HepG2 (cell line): ENCODE measurements around the gene SLC7A11. TPM values are rescaled to one million over a fixed set of nuclear protein-coding genes. Genes with fewer than 3 reads are reported as not detected.

ENCODE experiments used
- ATAC-seq: fragments of 200-7000 bp; cut with Tn5 transposase; 3 replicates; pipeline ENCODE4 v1.9.1; 2020; ENCODE audit warnings: mild to moderate bottlenecking, moderate library complexity
- BruUV-seq: library from RNA; stranded (reverse); fragments of 400-500 nt; replicated peaks from 2 replicates; lab custom pipeline; 2021; lab: Mats Ljungman, UMichigan
- CTCF ChIA-PET: fragments of 300-600 bp; formaldehyde crosslinking; extraction: SDS; loops from one replicate; lab custom pipeline; 2021; ENCODE audit warnings: low total read pairs, inconsistent platforms, low intra/inter-chr PET ratio; lab: Yijun Ruan, JAX
- POLR2A ChIA-PET: fragments of 350-600 bp; sonication (Branson Sonifier 250); formaldehyde crosslinking; loops from one replicate; lab custom pipeline; 2020; ENCODE audit warnings: antibody characterized with exemption, inconsistent platforms; lab: Yijun Ruan, JAX
- DNase-seq: peaks from one replicate; pipeline ENCODE4 v3.0.0-alpha.2; 2015; ENCODE audit warnings: low spot score
- FAIRE-seq: peaks from 3 replicates; lab custom pipeline; 2011; peaks lifted over from hg19 to GRCh38; lab: Jason Lieb, UNC
- H2AFZ ChIP-seq: one replicate; pipeline ENCODE4 v1.6.1; 2011; ENCODE audit warnings: low read length, inconsistent platforms
- H3K27ac ChIP-seq: fragments of 300-600 bp; 3 replicates; pipeline ENCODE4 v1.8.0; 2011; ENCODE audit warnings: mixed run types, mild to moderate bottlenecking, mixed read lengths, low read length, inconsistent platforms; ENCODE audit not compliant: insufficient read depth; ENCODE audit errors: extremely low read length
- H3K27me3 ChIP-seq, 2 experiments: fragments of 200-600 bp in 1 of 2; 2 replicates in 1 of 2; 3 replicates in 1 of 2; pipeline versions ENCODE4 v1.6.0 to v1.8.0; 2011; ENCODE audit warnings: low read length in 2 of 2, mild to moderate bottlenecking in 2 of 2, moderate library complexity in 2 of 2, inconsistent platforms in 1 of 2; ENCODE audit not compliant: insufficient read depth in 2 of 2, control insufficient read depth in 1 of 2
- H3K36me3 ChIP-seq, 2 experiments: fragments of 200-600 bp in 1 of 2; replicated peaks in 1 of 2; 2 replicates in 1 of 2; 3 replicates in 1 of 2; pipeline versions ENCODE4 v1.5.1 to v1.8.0; 2011; ENCODE audit warnings: low read length in 2 of 2, inconsistent platforms in 1 of 2; ENCODE audit not compliant: insufficient read depth in 2 of 2, control insufficient read depth in 1 of 2
- H3K4me1 ChIP-seq: 2 replicates; pipeline ENCODE4 v1.5.1; 2012; ENCODE audit warnings: low read length, inconsistent platforms; ENCODE audit not compliant: insufficient read depth
- H3K4me2 ChIP-seq: 2 replicates; pipeline ENCODE4 v1.6.0; 2011; ENCODE audit warnings: low read depth, low read length, inconsistent platforms
- H3K4me3 ChIP-seq, 3 experiments: fragments of 200-600 bp in 1 of 3; sonication (generic), shearing (Covaris generic) in 1 of 3; replicated peaks in 1 of 3; 2 replicates each; pipeline ENCODE4 v1.5.1; 2011 to 2016; ENCODE audit warnings: low read length in 3 of 3, inconsistent platforms in 2 of 3, low read depth in 2 of 3, mild to moderate bottlenecking in 2 of 3, control low read depth in 1 of 3, mixed read lengths in 1 of 3; ENCODE audit not compliant: insufficient read depth in 1 of 3
- H3K79me2 ChIP-seq: one replicate; pipeline ENCODE4 v1.6.1; 2011; ENCODE audit warnings: low read length, inconsistent platforms; ENCODE audit not compliant: insufficient read depth
- H3K9ac ChIP-seq: 2 replicates; pipeline ENCODE4 v1.6.0; 2011; ENCODE audit warnings: mild to moderate bottlenecking, low read depth, low read length, inconsistent platforms; ENCODE audit not compliant: insufficient read depth
- H3K9me3 ChIP-seq: 2 replicates; pipeline ENCODE4 v1.5.1; 2012; ENCODE audit warnings: mild to moderate bottlenecking, low read length
- H4K20me1 ChIP-seq: 2 replicates; pipeline ENCODE4 v1.6.0; 2011; ENCODE audit warnings: inconsistent platforms, mild to moderate bottlenecking, low read length, moderate library complexity; ENCODE audit not compliant: insufficient read depth
- FOSL2 ChIP-seq: sonication (generic); formaldehyde crosslinking; IDR thresholded peaks from 2 replicates; pipeline ENCODE4 v1.4.0; 2020; ENCODE audit warnings: missing genetic modification reagents
- KLF11 ChIP-seq: IDR thresholded peaks from 2 replicates; pipeline ENCODE4 v1.6.1; 2016; ENCODE audit warnings: missing compliant biosample characterization
- MIER2 ChIP-seq: IDR thresholded peaks from 2 replicates; pipeline ENCODE4 v1.6.1; 2016; ENCODE audit warnings: missing biosample characterization, missing genetic modification reagents
- MYNN ChIP-seq: sonication (generic); formaldehyde crosslinking; IDR thresholded peaks from 2 replicates; pipeline ENCODE4 v1.4.0; 2020; ENCODE audit warnings: mild to moderate bottlenecking, low read depth, missing genetic modification reagents
- NR3C1 ChIP-seq: sonication (generic); formaldehyde crosslinking; IDR thresholded peaks from 2 replicates; pipeline ENCODE4 v1.4.0; 2020; ENCODE audit warnings: missing genetic modification reagents
- POLR2G ChIP-seq: fragments of 200-400 bp; formaldehyde crosslinking; IDR thresholded peaks from 2 replicates; pipeline ENCODE4 v1.6.1; 2018; ENCODE audit warnings: mild to moderate bottlenecking, low read depth, low read length, moderate library complexity
- PPARG ChIP-seq: conservative IDR thresholded peaks from 2 replicates; pipeline ENCODE4 v1.6.1; 2016; ENCODE audit warnings: missing biosample characterization, missing genetic modification reagents
- ZNF724P ChIP-seq: sonication (generic); formaldehyde crosslinking; IDR thresholded peaks from 2 replicates; pipeline ENCODE4 v1.8.0; 2022; ENCODE audit warnings: missing genetic modification reagents, borderline replicate concordance
- WGBS: methylation state at CpG from one replicate; pipeline ENCODE4 v1.1.6; 2017; ENCODE audit warnings: low lambda C conversion rate; 5-methylcytosine and 5-hydroxymethylcytosine counted together
- in situ Hi-C: cut with HindIII; loops from 2 replicates; pipeline ENCODE4 v1.10.0; 2017; ENCODE audit warnings: low pct_unique_long_range_greater_than_20kb; ENCODE audit not compliant: extremely low pct_ligation_motif_present
- intact Hi-C: fragments of 100-400 bp; cut with micrococcal nuclease; formaldehyde crosslinking; loops from one replicate; pipeline ENCODE4 v1.10.0; 2022; ENCODE audit not compliant: unreplicated experiment
- polyA plus RNA-seq, 8 experiments: library from polyadenylated mRNA; depleted of rRNA in 3 of 8; stranded (reverse) in 7 of 8; unstranded in 1 of 8; fragments of >200 nt; fragmentation: Illumina TruSeq in 4 of 8; extraction: Trizol in 4 of 8; gene quantifications; 2 replicates each; pipeline versions ENCODE4 v1.2.1 to v1.2.3, GENCODE V29; 2011 to 2016; ENCODE audit warnings: low read depth in 4 of 8, missing spikeins in 1 of 8, mixed read lengths in 1 of 8; ENCODE audit not compliant: insufficient read depth in 1 of 8
- total RNA-seq, 5 experiments: library from RNA; depleted of rRNA; stranded (reverse); fragments of >200 nt; fragmentation: Illumina TruSeq; extraction: Trizol; gene quantifications; 2 replicates each; pipeline ENCODE4 v1.2.3, GENCODE V29; 2016; ENCODE audit warnings: low read depth in 1 of 5
- TF ChIP-seq, protein P1 (sequence below): sonication (generic); formaldehyde crosslinking; IDR thresholded peaks from 2 replicates; pipeline ENCODE4 v1.4.0; 2020; ENCODE audit warnings: mild to moderate bottlenecking, low read depth, missing genetic modification reagents
- TF ChIP-seq, protein P2 (sequence below): sonication (generic); formaldehyde crosslinking; IDR thresholded peaks from 2 replicates; pipeline ENCODE4 v1.4.0; 2020; ENCODE audit warnings: missing genetic modification reagents, borderline replicate concordance
- TF ChIP-seq, protein P3 (sequence below): sonication (generic); formaldehyde crosslinking; IDR thresholded peaks from 2 replicates; pipeline ENCODE4 v1.4.0; 2020; ENCODE audit warnings: mild to moderate bottlenecking, missing genetic modification reagents, borderline replicate concordance

SLC7A11 gene
- total and polyA plus RNA-seq, 2 of the 13 experiments (the other 11 are each of a cell fraction or from before 2014, with no cell fraction given), result 15.7 to 17.5 TPM

DNA sequence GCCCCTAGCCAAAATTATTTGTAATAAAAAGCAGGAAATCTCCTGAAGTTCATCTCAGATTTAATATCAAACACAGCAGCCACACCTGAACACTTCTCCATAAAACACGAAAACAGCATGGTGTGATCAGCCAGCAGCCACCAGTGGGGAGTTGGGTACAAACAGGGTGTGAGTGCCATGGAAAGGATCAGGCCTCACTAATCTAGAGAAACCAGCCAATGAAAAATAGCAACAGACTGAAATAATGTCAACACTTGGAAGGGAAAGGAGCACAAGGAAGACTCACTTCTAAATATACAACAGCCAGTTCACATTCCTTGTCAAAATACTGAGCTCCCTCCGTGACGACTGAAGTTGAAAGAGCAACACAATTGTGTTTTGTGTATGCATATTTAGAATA lies 46.0 kb downstream of the SLC7A11 start:
- no peak overlapping the region for H3K9ac ChIP-seq
- CTCF ChIA-PET, result no interaction called here
- no peaks in the 10 kb centered on the region for H4K20me1 ChIP-seq
- H3K27me3 ChIP-seq, result no peaks in the 10 kb centered on the region
- in situ Hi-C loops, result no loop called here
- H2AFZ ChIP-seq, result no peak overlapping the region
- WGBS, result 82% methylated on average over 3 of the region's 3 CpGs
- H3K4me2 ChIP-seq, result no peak overlapping the region
- H3K4me1 ChIP-seq, result peaks cover 43% of the 10 kb centered on the region
- H3K4me3 ChIP-seq, result no peak overlapping the region
- H3K79me2 ChIP-seq, result no peaks in the 10 kb centered on the region
- H3K36me3 ChIP-seq, result peaks cover 0 to 17% of the 10 kb centered on the region in 2 experiments; a peak in 3 of 5 replicates
- POLR2A ChIA-PET, result no interaction called here
- ATAC-seq, result no peak
- no TSS peak for BruUV-seq
- intact Hi-C loops, result no loop called here
- TF ChIP-seq POLR2G (peak; percentile 23; the same call in 1 of the 2 replicates), ZNF724P (no peak), FOSL2 (CRISPR knock-in tag) (no peak), MYNN (no peak), MIER2 (CRISPR knock-in tag) (no peak), PPARG (CRISPR knock-in tag) (no peak), NR3C1 (CRISPR knock-in tag) (no peak)
- TF ChIP-seq, protein P1, sequence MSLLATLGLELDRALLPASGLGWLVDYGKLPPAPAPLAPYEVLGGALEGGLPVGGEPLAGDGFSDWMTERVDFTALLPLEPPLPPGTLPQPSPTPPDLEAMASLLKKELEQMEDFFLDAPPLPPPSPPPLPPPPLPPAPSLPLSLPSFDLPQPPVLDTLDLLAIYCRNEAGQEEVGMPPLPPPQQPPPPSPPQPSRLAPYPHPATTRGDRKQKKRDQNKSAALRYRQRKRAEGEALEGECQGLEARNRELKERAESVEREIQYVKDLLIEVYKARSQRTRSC (CRISPR knock-in tag), result no peak
- H3K9me3 ChIP-seq, result no peaks in the 10 kb centered on the region
- FAIRE-seq, result no peak
- H3K27ac ChIP-seq, result no peak overlapping the region
- no peak for DNase-seq

DNA sequence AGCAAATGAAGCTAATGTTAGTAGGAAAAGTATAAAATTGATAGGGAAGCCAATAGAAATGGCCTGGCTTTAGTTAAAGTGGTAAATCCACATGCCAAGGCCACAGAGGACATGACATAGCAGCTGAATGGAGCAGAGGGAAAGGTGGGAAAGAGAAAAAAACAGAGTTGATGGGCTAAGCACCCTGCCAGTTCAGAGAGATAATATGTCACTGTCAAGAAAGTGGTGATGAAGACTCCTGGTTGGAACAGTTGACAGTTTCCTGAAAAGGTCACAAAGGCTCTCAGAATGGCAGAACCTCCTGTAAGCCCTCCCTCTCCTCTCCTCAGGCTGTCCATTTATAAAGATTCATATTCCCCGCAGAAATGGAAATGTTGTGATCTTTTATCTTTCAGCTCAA lies 48.2 kb downstream of the SLC7A11 start:
- in situ Hi-C loops, result no loop called here
- ATAC-seq (no peak), DNase-seq (no peak), FAIRE-seq (no peak)
- no peak overlapping the region for H3K9ac ChIP-seq
- H3K9me3 ChIP-seq, result no peaks in the 10 kb centered on the region
- no peak overlapping the region for H2AFZ ChIP-seq
- ChIA-PET CTCF (no interaction called here), POLR2A (interaction anchor here (0.6 kb wide), 1 partner anchor 49 kb away, joined by 3 read pairs; the partner anchor contains the start of gene SLC7A11)
- H3K27me3 ChIP-seq, result no peaks in the 10 kb centered on the region
- H3K4me1 ChIP-seq, result peaks cover 22% of the 10 kb centered on the region
- no TSS peak for BruUV-seq
- H3K36me3 ChIP-seq, result peaks cover 0 to 16% of the 10 kb centered on the region in 2 experiments; a peak in 2 of 5 replicates
- H4K20me1 ChIP-seq, result no peaks in the 10 kb centered on the region
- H3K79me2 ChIP-seq, result no peaks in the 10 kb centered on the region
- intact Hi-C loops, result no loop called here
- H3K27ac ChIP-seq, result no peak overlapping the region
- 100% methylated on average over 1 of the region's 1 CpG for WGBS
- no peak overlapping the region for H3K4me2 ChIP-seq
- no peak overlapping the region for H3K4me3 ChIP-seq
- TF ChIP-seq, protein P2, sequence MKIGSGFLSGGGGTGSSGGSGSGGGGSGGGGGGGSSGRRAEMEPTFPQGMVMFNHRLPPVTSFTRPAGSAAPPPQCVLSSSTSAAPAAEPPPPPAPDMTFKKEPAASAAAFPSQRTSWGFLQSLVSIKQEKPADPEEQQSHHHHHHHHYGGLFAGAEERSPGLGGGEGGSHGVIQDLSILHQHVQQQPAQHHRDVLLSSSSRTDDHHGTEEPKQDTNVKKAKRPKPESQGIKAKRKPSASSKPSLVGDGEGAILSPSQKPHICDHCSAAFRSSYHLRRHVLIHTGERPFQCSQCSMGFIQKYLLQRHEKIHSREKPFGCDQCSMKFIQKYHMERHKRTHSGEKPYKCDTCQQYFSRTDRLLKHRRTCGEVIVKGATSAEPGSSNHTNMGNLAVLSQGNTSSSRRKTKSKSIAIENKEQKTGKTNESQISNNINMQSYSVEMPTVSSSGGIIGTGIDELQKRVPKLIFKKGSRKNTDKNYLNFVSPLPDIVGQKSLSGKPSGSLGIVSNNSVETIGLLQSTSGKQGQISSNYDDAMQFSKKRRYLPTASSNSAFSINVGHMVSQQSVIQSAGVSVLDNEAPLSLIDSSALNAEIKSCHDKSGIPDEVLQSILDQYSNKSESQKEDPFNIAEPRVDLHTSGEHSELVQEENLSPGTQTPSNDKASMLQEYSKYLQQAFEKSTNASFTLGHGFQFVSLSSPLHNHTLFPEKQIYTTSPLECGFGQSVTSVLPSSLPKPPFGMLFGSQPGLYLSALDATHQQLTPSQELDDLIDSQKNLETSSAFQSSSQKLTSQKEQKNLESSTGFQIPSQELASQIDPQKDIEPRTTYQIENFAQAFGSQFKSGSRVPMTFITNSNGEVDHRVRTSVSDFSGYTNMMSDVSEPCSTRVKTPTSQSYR (CRISPR knock-in tag), result no peak
- TF ChIP-seq, protein P3, sequence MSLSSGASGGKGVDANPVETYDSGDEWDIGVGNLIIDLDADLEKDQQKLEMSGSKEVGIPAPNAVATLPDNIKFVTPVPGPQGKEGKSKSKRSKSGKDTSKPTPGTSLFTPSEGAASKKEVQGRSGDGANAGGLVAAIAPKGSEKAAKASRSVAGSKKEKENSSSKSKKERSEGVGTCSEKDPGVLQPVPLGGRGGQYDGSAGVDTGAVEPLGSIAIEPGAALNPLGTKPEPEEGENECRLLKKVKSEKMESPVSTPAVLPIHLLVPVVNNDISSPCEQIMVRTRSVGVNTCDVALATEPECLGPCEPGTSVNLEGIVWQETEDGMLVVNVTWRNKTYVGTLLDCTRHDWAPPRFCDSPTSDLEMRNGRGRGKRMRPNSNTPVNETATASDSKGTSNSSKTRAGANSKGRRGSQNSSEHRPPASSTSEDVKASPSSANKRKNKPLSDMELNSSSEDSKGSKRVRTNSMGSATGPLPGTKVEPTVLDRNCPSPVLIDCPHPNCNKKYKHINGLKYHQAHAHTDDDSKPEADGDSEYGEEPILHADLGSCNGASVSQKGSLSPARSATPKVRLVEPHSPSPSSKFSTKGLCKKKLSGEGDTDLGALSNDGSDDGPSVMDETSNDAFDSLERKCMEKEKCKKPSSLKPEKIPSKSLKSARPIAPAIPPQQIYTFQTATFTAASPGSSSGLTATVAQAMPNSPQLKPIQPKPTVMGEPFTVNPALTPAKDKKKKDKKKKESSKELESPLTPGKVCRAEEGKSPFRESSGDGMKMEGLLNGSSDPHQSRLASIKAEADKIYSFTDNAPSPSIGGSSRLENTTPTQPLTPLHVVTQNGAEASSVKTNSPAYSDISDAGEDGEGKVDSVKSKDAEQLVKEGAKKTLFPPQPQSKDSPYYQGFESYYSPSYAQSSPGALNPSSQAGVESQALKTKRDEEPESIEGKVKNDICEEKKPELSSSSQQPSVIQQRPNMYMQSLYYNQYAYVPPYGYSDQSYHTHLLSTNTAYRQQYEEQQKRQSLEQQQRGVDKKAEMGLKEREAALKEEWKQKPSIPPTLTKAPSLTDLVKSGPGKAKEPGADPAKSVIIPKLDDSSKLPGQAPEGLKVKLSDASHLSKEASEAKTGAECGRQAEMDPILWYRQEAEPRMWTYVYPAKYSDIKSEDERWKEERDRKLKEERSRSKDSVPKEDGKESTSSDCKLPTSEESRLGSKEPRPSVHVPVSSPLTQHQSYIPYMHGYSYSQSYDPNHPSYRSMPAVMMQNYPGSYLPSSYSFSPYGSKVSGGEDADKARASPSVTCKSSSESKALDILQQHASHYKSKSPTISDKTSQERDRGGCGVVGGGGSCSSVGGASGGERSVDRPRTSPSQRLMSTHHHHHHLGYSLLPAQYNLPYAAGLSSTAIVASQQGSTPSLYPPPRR, result no peak
- no peak for TF ChIP-seq KLF11 (CRISPR knock-in tag)
